Activated CD4-positive, alpha-beta T cell treated with anti-CD3 and anti-CD28 coated beads, Interleukin-2, amount 50 U/mL, for 24 hours (primary cell): ENCODE data around the gene LDLRAD4.

ENCODE experiments used
- DNase-seq, 2 donors: peaks; one replicate each; pipeline ENCODE4 v3.0.0-alpha.2; 2020; ENCODE audit warnings: low read depth in 1 of 2, low spot score in 1 of 2

Gene LDLRAD4

DNA sequence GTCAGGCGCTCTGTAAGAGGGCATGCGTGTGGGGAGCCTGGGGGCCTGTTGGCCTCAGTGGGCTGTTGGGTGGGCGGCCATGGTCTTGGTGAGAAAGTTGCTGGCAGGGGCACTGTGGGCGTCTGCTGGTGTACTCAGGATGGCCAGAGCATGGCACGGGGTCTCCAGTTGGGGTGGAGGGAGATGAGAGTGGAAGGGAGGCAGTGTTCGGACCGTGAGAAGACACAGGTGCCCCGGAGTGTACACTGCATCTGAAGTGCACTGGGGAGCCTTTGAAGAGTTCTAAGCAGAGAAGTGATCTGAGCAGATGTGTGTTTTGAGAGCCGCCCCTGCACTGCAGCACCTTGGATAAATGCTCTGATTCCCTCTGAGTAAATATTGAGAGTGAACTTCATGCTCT, 150.8 kb downstream of the LDLRAD4 start:
- no peak for DNase-seq

- no peak for DNase-seq
Observed at GRCh38 chr18:13369756-13370510, 151.4 kb downstream of the LDLRAD4 start.

DNA sequence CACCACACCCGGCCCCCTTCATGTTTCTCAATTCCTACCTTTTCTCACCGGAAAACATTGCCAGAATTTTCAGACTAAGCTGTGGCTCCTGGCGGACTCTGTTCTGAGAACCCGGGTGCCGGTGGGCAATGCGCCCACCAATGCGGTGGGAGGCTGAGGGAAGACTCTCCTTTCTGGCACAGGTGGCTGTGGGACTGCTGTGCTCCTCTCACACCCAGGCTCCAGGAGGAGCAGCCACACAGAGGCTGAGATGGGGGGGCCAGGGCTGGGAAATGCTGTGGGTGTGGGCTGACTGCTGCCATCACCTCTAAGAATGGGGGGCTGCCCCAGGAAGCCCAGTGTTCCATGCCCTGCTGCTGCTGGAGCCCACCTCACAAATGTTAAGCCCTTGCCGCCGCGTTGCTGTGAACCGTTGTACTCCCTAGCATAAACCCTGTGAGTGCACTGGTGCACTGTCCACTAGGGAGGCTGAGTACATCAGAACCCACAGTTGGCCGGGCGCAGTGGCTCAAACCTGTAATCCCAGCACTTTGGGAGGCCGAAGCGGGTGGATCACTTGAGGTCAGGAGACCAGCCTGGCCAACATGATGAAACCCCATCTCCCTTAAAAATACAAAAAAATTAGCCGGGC, 152.6 kb downstream of the LDLRAD4 start:
- DNase-seq, result no peak

GRCh38 chr18:13371689-13372418, 153.3 kb downstream of the LDLRAD4 start:
- DNase-seq, result no peak

DNA sequence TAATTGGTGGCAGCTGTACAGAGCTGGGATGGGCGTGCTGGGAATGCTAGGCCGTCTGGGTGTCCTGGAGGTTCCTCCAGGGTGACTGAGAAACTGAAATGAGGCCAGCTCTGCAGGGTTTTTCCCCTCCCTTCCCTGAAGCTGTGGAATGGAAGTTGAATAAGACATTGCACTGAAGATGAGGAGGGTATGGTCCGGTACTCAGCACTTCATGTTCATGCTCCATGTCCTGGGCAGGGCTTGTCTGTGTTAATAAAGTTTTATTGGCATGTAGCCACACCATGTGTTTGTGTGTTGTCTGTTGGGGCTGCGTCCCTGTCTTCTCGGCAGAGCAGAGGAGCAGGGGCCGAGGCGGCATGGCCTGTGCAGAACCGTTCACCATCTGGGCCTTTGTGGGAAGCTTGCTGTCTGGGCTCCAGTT, 154.0 kb downstream of the LDLRAD4 start:
- no peak for DNase-seq

DNA sequence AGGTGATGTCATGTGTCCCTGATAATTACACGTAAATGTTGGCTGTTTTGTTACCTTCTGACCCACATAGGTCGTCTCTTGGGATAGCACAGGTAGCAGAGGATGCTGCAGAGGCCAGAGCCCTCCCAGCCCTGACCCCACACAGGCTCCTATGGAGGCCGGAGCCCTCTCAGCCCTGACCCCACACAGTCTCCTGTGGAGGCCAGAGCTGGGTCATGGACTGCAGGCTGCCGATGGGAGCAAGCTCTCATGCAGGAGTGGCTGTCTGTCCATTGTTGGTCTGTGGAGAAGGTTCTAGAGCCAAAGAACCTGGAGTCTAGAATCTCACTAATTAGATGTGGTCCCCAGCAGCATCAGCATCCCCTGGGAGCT, 155.5 kb downstream of the LDLRAD4 start:
- no peak for DNase-seq

- DNase-seq, result no peak
Observed at GRCh38 chr18:13374468-13375301, 156.1 kb downstream of the LDLRAD4 start.

DNA sequence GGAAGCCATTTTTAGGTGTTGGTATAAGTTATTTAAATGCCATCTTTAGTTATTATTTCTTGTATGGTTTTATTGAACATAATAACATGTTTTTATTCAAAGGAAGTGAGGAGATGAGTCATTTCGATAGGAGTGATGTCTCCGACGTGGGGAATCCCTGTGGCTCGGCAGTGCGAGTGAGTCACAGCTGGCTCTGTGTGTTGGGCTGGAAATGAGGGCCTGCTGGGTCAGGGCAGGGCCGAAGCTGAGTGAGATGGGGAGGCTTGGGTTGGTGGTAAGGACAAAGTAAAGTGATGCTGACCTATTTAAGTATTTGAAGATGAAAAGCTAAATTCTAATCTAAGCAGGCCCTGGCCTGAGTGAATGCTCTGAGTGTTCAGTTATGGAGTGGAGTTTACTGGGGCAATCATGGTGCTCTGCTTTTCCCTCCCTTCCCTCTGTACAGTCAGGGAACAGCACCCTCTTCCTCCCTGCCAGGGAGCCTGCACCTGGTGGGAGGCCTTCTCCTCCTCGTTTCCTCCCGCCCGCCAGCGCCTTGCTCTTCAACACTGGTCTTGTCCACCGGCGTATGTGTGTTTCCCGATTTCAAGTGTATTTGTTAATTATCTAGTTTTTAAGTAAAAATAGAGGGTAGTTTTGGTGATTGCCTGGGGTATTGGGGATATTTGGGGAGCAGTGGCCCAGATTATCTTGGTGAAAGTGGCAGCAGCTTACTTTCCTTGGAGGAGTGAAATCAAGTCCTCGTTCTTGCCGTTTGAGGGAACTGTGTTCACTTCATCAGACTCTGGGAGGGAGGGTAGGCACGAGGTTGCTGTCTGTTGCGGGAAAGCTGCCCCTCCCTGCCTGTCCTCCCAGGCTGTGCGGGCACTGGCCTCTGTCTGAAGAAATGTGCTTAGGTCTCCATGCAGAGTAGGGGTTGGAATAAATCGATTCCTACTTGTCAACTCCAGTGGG, 157.0 kb downstream of the LDLRAD4 start:
- DNase-seq, result peak; percentile 59 to 80

GRCh38 chr18:13376298-13376840, 157.8 kb downstream of the LDLRAD4 start:
- DNase-seq, result peak; percentile 30 to 43

DNA sequence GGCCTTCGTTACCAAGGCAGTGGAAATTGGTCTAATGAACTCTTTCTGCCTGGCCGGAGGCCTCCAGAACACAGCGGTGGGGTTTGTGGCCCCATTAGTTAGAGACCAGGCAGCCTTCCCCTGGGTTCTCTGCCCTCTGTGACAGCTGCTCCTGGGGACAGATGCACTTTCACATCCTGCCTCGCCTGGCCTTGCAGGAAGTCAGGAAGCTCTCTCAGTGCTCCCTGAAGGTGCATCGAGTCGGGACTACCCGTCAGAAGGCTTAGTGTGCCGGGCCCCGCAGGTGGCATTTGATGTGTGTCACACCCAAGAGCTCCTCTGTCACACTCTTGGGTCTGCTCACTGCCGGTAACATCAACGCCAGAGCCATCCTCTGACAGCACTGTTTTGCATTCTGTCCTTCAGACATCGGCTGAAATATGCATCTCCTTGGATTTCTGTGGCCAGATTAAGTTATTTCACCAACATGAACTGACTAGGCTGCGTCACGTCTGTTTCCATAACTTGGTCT, 158.3 kb downstream of the LDLRAD4 start:
- DNase-seq, result peak; percentile 46 to 66

GRCh38 chr18:13377496-13377895, 158.9 kb downstream of the LDLRAD4 start:
- no peak for DNase-seq

DNA sequence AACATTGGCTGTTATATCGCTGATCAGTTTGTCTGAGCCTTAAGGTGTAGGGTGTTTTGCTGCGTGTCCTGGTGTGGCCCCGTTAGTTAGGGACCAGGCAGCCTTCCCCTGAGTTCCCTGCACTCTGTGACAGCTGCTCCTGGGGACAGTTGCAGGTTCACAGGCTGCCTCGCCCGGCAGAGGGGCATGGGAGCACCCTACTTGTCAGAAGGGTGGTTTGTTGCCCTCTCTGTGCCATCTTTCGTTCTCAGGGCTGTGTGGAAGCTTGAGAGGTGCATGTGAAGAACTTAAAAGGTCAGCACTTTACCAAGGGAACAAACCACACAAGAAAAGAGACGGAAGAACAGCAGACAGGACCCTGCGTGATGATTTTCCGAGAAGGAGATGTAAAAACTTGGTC, 159.6 kb downstream of the LDLRAD4 start:
- no peak for DNase-seq

DNA sequence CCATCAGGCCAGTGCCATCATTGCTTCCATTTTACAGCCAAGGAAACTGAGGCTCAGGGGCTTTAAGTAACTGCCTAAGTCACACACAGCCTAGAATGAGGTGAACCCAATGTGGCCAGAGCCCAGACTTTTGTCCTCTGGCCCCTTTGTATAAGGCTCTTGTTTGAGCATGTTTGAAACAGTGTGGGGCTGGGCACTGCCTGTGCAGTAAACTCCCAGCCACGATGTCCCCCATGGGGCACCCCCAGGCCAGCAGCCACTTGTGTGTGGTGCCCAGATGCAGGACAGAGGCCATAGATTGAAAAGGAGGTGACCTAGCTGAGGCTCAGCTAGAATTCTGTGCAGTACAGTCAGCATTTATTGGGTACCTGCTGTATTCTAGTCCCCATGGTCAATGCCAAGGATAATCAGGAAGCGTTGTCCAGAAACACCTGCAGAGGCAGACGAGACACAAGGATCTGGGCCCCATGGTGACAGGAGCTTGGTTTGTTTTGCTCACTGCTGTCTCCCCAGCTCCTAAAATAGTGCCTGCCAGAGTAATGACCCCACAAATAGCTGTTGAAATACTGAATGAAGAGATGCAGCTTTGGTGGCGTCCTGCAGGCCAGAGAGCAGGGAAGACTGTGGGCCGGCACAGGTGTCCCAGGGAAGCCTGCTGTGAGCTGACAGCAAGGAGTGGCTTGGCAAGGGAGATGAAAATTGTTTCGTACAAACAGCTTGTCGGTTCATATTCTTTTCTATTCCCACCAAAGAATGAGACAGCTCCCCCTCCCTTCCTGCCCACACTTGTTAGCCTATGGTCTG, 160.7 kb downstream of the LDLRAD4 start:
- no peak for DNase-seq

- DNase-seq, result no peak
Observed at GRCh38 chr18:13379930-13380690, 161.6 kb downstream of the LDLRAD4 start.

- DNase-seq, result no peak
Observed at GRCh38 chr18:13380691-13381070, 162.1 kb downstream of the LDLRAD4 start.

DNA sequence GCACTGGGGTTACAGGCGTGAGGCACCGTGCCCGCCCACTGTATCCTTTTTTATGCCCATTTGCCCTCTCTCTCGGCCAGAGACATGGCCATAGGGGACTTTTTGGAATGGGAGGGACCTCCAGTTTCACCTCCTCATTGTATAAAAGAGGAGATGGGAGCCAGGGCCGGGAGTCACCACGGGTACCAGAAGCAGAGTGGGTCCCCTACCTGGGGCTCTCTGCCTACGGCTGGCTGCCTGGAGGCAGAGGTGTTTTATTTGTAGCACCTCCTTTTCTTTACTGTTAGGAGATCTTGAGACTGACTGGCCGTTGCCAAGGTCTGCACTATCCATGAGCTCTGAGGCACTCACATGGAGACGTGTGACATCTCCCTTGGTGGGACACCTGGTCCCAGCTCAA, 162.8 kb downstream of the LDLRAD4 start:
- DNase-seq, result no peak

GRCh38 chr18:13381944-13382365, 163.4 kb downstream of the LDLRAD4 start:
- no peak for DNase-seq

GRCh38 chr18:13382366-13382953, 163.9 kb downstream of the LDLRAD4 start:
- DNase-seq, result peak in 1 of 2 donors; percentile 39
